DMS79 treated with DMSO at 0.1 percent for 48 hours (cell line): Measurements from ENCODE around the gene DNAH2.

Experiments used
- DNase-seq: peaks from one replicate; lab custom pipeline; 2025; lab: John Stamatoyannopoulos, UW

DNAH2 gene

GRCh38 chr17:7822126-7822525 is 104.6 kb downstream of the DNAH2 start:
- no peak for DNase-seq

GRCh38 chr17:7823581-7824001 is 106.0 kb downstream of the DNAH2 start:
- DNase-seq = no peak

GRCh38 chr17:7824021-7824924 is 106.7 kb downstream of the DNAH2 start:
- DNase-seq = no peak

- no peak for DNase-seq
Observed at GRCh38 chr17:7825206-7825990, 107.9 kb downstream of the DNAH2 start.

GRCh38 chr17:7830616-7831015 is 113.1 kb downstream of the DNAH2 start:
- no peak for DNase-seq

- DNase-seq = no peak
Observed at GRCh38 chr17:7831233-7831632, 113.7 kb downstream of the DNAH2 start.

- DNase-seq = no peak
Observed at GRCh38 chr17:7832431-7832830, 114.9 kb downstream of the DNAH2 start.

GRCh38 chr17:7833011-7833794 is 115.7 kb downstream of the DNAH2 start:
- no peak for DNase-seq

GRCh38 chr17:7833795-7834541 is 116.4 kb downstream of the DNAH2 start, which contains the start of gene KDM6B:
TSS of gene KDM6B (plus strand) at chr17:7834217. CDS start at chr17:7845555, 11,338 bp downstream.
- DNase-seq = peak; percentile 86

- DNase-seq = no peak
Observed at GRCh38 chr17:7834542-7834956, 117.0 kb downstream of the DNAH2 start.

- peak; percentile 95 for DNase-seq
Observed at GRCh38 chr17:7834957-7835813, 117.6 kb downstream of the DNAH2 start.

GRCh38 chr17:7835814-7836595 is 118.5 kb downstream of the DNAH2 start:
- peak; percentile 48 for DNase-seq

GRCh38 chr17:7836596-7837407 is 119.3 kb downstream of the DNAH2 start:
- peak; percentile 98 for DNase-seq

- DNase-seq = peak; percentile 70
Observed at GRCh38 chr17:7837408-7838088, 120.0 kb downstream of the DNAH2 start.

- peak; percentile 42 for DNase-seq
Observed at GRCh38 chr17:7838090-7839075, 120.8 kb downstream of the DNAH2 start.

GRCh38 chr17:7839190-7839875 is 121.8 kb downstream of the DNAH2 start:
- DNase-seq = no peak
